ENCODE results near the gene GRK5.

Gene GRK5

GRCh38 chr10:119278126-119278709 is 70.8 kb downstream of the GRK5 start:
- FAIRE-seq, result no peak

DNA sequence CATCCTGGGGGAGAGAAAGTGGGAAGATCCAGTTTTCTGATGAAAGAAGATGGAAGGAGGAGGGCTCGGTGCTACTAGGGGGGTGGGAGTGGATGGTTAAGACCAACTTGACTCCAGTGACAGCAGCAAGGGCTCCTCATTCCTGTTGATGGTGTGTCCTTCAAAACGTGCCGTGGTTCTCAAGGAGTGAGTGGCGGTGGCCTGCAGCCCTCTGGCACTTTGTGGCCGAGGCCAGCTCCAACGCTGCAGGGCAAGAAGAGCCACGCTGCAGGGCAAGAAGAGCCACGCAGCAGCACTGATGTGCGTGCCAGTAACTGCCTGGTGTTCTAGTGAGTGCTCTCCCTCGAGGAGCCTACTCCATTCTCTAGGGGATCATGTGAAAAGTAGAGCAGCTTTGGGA is 72.1 kb downstream of the GRK5 start:
- FAIRE-seq, result no peak

DNA sequence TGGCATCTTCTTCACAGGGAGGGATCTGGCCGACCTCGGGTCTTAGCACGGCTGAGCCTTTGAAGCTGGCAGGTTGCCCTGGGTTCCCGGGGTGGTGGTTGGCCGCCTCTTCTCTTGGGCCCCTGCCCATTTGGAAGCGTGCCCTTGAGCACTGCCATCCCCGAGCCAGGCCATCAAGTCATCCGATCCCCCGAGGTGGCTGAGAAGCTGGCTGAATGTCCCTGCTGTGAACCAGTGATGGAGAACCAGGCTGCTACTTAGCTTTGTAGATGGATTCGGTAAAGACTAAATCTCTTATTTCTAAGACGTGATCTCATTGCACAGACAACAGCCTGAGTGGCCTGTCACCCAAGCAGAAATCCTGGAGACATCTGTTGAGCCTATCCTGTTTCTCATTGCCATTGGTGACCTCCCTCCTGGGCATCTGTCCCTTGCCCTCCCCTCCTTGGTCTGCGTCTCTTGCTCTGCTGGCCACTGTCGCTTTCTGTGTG is 74.3 kb downstream of the GRK5 start:
- no peak for FAIRE-seq

- no peak for FAIRE-seq
Observed at GRCh38 chr10:119282446-119282845, 75.1 kb downstream of the GRK5 start.

DNA sequence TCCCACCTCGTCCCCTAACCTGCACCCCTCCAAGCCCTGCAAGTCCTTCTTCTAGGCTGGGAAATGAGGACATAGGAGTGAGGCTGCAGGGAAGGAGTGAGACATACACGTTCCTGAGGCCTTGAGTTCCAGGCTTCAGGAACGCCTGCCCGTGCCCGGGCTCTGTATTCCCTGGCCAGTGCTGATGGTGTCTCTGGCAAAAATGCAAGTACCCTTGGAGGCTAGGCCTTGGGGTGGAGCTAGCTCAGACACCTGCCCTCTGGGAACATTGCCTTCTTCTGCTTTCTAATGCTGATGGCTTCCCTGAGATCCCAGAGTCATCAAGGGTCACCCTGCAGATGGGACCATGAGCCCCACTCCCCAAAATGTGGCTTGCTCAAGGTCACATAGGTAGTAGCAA is 76.0 kb downstream of the GRK5 start:
- FAIRE-seq, result no peak

GRCh38 chr10:119283818-119284217 is 76.4 kb downstream of the GRK5 start:
- no peak for FAIRE-seq

DNA sequence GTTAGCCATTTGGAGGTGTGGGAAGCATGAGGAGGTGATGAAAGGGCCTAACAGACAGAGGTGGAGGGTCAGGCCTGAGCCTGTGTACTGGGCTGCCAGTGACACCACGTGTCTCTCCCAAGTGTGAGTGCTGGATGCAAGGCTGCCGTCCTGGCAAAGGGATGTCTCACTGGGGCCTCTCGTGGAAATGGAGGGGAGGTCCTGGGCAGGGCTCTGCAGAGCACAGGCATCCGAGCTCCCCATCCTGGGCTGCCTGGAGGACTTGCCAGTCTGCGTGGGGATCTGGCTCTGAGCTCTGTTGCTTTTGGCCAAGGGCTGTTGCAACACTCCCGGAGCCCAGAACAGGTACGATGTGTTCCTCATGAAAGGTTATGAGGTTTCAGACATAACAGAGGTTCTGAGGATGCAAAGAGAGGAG is 77.3 kb downstream of the GRK5 start:
- no peak for FAIRE-seq

- no peak for FAIRE-seq
Observed at GRCh38 chr10:119285495-119286267, 78.3 kb downstream of the GRK5 start.

- FAIRE-seq, result no peak
Observed at GRCh38 chr10:119286516-119286915, 79.1 kb downstream of the GRK5 start.

GRCh38 chr10:119286983-119287633 is 79.7 kb downstream of the GRK5 start:
- no peak for FAIRE-seq

- FAIRE-seq, result no peak
Observed at GRCh38 chr10:119288574-119289001, 81.2 kb downstream of the GRK5 start.

DNA sequence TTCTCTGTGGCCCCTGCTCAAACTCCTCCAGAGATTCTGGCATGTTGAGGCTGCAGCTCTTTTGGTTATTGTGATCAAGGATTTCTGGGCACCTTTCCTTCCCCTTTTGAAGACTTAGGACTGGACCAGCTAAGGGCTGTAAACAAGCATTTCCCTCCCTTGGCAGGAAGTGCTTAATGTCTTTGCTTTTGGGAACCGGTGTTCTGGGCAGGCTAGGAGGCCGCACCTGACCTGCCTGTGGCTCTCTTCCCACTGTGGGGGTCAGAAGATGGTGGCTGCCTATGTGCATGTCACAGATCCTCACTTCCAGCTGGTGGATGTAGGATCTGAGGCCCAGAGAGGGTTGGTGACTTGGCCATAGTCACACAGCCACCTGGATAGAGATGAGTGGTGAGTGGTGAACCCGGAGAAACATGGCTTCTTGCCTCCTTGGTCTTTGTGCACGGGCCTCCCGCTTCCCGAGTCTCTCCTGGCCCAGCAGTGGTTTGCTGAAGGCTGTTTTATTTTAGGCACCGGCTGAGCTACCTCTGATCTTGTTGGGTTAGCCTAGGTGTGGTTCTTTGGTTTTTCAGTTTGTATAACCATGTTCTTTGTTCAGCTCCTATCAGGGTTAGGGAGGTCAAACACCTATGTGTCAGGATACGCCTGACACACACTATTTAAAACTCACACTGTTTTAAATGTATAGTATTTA is 82.0 kb downstream of the GRK5 start:
- FAIRE-seq, result no peak

- FAIRE-seq, result no peak
Observed at GRCh38 chr10:119290301-119291048, 83.1 kb downstream of the GRK5 start.

GRCh38 chr10:119291223-119291900 is 84.0 kb downstream of the GRK5 start:
- FAIRE-seq, result no peak

GRCh38 chr10:119292968-119293760 is 85.8 kb downstream of the GRK5 start:
- FAIRE-seq, result no peak

- no peak for FAIRE-seq
Observed at GRCh38 chr10:119296703-119297102, 89.3 kb downstream of the GRK5 start.

DNA sequence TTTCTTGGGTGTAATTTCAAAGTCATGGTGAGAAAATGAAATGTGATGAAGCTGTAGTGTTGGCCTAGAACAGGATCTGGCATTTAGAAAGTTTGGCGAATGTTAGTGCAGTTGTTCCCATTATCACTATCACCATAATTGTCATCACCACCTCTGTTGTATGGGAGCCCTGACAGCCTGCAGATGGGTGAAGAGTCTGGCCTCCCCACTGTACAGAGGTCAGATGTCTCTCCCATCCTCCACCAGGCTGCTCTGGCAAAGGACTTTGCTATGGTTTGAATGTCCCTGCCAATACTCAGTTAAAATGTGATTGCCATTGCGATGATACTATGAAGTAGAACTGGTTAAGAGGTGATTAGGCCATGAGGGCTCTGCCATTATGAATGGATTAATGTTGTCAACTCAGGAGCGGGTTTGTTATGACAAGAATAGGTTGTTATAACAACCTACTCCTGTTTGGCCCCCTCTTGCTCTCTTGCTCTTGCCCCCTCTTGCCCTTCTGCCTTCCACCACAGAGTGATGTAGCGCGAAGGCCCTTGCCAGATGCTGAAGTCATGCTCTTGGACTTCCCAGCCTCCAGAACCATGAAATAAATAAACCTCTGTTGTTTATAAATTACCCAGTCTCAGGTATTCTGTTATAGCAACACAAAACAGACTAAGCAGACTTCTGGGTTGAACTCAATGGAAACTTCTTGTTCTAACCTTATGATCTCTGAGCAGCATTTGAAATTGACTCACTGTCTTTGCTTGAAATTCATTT is 90.0 kb downstream of the GRK5 start:
- no peak for FAIRE-seq

DNA sequence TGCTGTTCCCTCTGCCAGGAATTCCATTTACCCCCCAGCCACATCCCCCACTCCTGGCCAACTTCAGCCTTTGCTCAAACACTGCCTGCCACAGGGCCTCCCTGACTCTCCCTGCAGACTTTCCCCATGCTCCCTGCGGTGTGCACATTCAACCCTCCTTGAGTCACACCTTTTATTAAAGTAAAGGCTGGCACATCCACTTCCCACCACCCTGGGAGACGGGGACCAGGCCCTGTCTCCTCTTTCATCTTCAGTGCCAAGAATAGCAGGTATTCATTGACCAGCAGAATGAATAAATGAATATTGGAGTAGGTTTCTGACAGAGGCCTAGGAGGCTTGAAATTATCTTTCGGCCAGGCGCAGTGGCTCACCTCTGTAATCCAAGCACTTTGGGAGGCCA is 91.4 kb downstream of the GRK5 start:
- FAIRE-seq, result no peak

DNA sequence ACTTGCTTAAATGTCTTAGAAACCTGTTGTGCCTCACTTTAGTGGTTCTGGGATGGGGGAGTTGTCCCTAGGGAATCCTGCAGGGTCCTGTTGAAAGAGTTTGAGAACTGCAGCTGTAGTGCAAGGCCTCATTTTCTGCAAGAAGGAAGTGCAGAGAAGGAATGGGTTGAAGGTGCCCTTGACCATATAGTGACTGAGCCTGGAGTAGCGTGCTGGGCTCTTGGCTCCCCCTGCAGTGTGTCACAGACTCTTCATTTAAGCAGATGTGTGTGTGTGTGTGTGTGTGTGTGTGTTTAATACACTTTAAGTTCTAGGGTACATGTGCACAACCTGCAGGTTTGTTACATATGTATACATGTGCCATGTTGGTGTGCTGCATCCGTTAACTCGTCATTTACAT is 92.2 kb downstream of the GRK5 start:
- no peak for FAIRE-seq

DNA sequence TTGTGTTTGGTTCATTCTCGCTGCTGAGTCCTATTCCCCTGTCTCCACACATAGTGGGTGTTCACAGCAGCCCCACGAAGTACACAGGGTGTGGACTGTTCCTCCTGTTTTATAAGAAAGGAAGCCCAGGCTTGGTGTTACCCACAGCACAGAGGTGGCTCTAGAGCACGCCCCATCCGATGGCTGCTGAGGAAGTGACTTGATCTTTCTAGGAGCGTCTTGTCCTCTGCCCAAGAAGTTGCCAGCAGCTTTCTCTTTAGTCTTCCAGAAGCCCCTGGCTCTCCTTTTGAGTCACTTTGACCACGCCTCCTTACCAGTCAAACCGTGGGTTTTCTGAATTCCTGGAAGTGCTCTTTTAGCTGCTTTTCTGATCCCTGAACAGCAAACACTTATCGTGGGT is 94.0 kb downstream of the GRK5 start:
- no peak for FAIRE-seq
